Measurements from ENCODE around the gene PCBD1. TPM values are rescaled to one million over a fixed set of nuclear protein-coding genes. Genes with fewer than 3 reads are reported as not detected.

PCBD1 gene
- total RNA-seq, 1 donor from 2014 or later: 23.9 TPM

- no peak overlapping the region for H3K4me3 Mint-ChIP-seq (ENCODE audit: unreplicated experiment)
- H3K27me3 Mint-ChIP-seq (ENCODE audit: unreplicated experiment): peaks cover 3% of the 10 kb centered on the region
- no peaks in the 10 kb centered on the region for H3K9me3 Mint-ChIP-seq (ENCODE audit: unreplicated experiment)
- no peak for DNase-seq (ENCODE audit: low spot score)
- TF ChIP-seq CTCF (IDR thresholded peaks at IDR 0.05; ENCODE audit: unreplicated experiment): no peak
- H3K36me3 Mint-ChIP-seq (ENCODE audit: low read depth, unreplicated experiment): no peaks in the 10 kb centered on the region
- no peak overlapping the region for H3K27ac Mint-ChIP-seq (ENCODE audit: unreplicated experiment)
- peaks cover 2% of the 10 kb centered on the region for H3K4me1 Mint-ChIP-seq (ENCODE audit: unreplicated experiment)
These were observed 26.8 kb upstream of the PCBD1 start for GRCh38 chr10:70915206-70915605.

- DNase-seq (ENCODE audit: low spot score): no peak
- Mint-ChIP-seq H3K9me3 (ENCODE audit: unreplicated experiment) (no peaks in the 10 kb centered on the region), H3K4me1 (ENCODE audit: unreplicated experiment) (peaks cover 2% of the 10 kb centered on the region), H3K27ac (ENCODE audit: unreplicated experiment) (no peak overlapping the region), H3K27me3 (ENCODE audit: unreplicated experiment) (peaks cover 3% of the 10 kb centered on the region), H3K4me3 (ENCODE audit: unreplicated experiment) (no peak overlapping the region), H3K36me3 (ENCODE audit: low read depth, unreplicated experiment) (no peaks in the 10 kb centered on the region)
- no peak for TF ChIP-seq CTCF (IDR thresholded peaks at IDR 0.05; ENCODE audit: unreplicated experiment)
These were observed 26.0 kb upstream of the PCBD1 start for GRCh38 chr10:70914316-70914864.

- H3K36me3 Mint-ChIP-seq (ENCODE audit: low read depth, unreplicated experiment): peaks cover 4% of the 10 kb centered on the region
- no peak for TF ChIP-seq CTCF (IDR thresholded peaks at IDR 0.05; ENCODE audit: unreplicated experiment)
- no peak overlapping the region for H3K27ac Mint-ChIP-seq (ENCODE audit: unreplicated experiment)
- no peaks in the 10 kb centered on the region for H3K9me3 Mint-ChIP-seq (ENCODE audit: unreplicated experiment)
- H3K4me1 Mint-ChIP-seq (ENCODE audit: unreplicated experiment): peaks cover 6% of the 10 kb centered on the region
- H3K27me3 Mint-ChIP-seq (ENCODE audit: unreplicated experiment): peaks cover 3% of the 10 kb centered on the region
- H3K4me3 Mint-ChIP-seq (ENCODE audit: unreplicated experiment): no peak overlapping the region
- no peak for DNase-seq (ENCODE audit: low spot score)
These were observed 25.5 kb upstream of the PCBD1 start for GRCh38 chr10:70913893-70914240.

- TF ChIP-seq CTCF (IDR thresholded peaks at IDR 0.05; ENCODE audit: unreplicated experiment): no peak
- H3K4me1 Mint-ChIP-seq (ENCODE audit: unreplicated experiment): peaks cover 9% of the 10 kb centered on the region
- no peak overlapping the region for H3K4me3 Mint-ChIP-seq (ENCODE audit: unreplicated experiment)
- H3K36me3 Mint-ChIP-seq (ENCODE audit: low read depth, unreplicated experiment): peaks cover 5% of the 10 kb centered on the region
- no peaks in the 10 kb centered on the region for H3K9me3 Mint-ChIP-seq (ENCODE audit: unreplicated experiment)
- H3K27me3 Mint-ChIP-seq (ENCODE audit: unreplicated experiment): peaks cover 3% of the 10 kb centered on the region
- no peak for DNase-seq (ENCODE audit: low spot score)
- H3K27ac Mint-ChIP-seq (ENCODE audit: unreplicated experiment): no peak overlapping the region
These were observed 25.0 kb upstream of the PCBD1 start for GRCh38 chr10:70913191-70913892.

- Mint-ChIP-seq H3K36me3 (ENCODE audit: low read depth, unreplicated experiment) (peaks cover 5% of the 10 kb centered on the region), H3K27me3 (ENCODE audit: unreplicated experiment) (peaks cover 3% of the 10 kb centered on the region), H3K4me3 (ENCODE audit: unreplicated experiment) (no peak overlapping the region), H3K27ac (ENCODE audit: unreplicated experiment) (no peak overlapping the region), H3K9me3 (ENCODE audit: unreplicated experiment) (no peaks in the 10 kb centered on the region), H3K4me1 (ENCODE audit: unreplicated experiment) (peaks cover 9% of the 10 kb centered on the region)
- no peak for DNase-seq (ENCODE audit: low spot score)
- no peak for TF ChIP-seq CTCF (IDR thresholded peaks at IDR 0.05; ENCODE audit: unreplicated experiment)
These were observed 24.2 kb upstream of the PCBD1 start for GRCh38 chr10:70912556-70912955.

All from endothelial cell (in vitro differentiated cells).